Mammary epithelial cell (primary cell): ENCODE results near the gene NRXN2.

Experiments
- EZH2 ChIP-seq: IDR thresholded peaks from 2 replicates; pipeline ENCODE4 v1.6.1; 2012; ENCODE audit warnings: low read length, inconsistent platforms, borderline replicate concordance
- TF ChIP-seq, protein P1 (sequence below), 2 donors: IDR thresholded peaks in 1 of 2; conservative IDR thresholded peaks in 1 of 2; 2 replicates each; pipeline ENCODE4 v1.5.1; 2011 to 2012; ENCODE audit warnings: inconsistent platforms in 2 of 2, low read length in 2 of 2, mild to moderate bottlenecking in 2 of 2, control low read depth in 1 of 2, low read depth in 1 of 2; ENCODE audit not compliant: insufficient read depth in 1 of 2; ENCODE audit errors: extremely low read depth in 1 of 2

DNA sequence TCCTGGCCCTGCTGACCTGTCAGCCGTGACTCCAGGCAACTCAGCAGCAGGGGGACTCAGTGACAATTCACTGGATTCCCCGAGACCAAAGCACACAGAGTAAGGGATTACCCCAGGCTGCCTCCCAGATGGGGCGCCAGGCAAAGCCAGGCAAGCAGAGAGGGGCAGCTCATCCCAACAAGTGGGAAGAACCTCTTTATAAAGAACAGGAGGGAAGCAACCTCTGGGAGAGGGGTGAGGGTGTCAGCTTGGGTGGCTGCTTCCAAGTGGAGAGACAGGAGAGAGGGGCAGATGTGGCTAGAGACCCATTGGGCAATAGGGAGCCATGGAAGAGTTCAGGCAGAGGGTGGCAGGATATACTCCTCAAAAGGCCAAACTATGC is 130.8 kb downstream of the NRXN2 start:
- TF ChIP-seq, protein P1, sequence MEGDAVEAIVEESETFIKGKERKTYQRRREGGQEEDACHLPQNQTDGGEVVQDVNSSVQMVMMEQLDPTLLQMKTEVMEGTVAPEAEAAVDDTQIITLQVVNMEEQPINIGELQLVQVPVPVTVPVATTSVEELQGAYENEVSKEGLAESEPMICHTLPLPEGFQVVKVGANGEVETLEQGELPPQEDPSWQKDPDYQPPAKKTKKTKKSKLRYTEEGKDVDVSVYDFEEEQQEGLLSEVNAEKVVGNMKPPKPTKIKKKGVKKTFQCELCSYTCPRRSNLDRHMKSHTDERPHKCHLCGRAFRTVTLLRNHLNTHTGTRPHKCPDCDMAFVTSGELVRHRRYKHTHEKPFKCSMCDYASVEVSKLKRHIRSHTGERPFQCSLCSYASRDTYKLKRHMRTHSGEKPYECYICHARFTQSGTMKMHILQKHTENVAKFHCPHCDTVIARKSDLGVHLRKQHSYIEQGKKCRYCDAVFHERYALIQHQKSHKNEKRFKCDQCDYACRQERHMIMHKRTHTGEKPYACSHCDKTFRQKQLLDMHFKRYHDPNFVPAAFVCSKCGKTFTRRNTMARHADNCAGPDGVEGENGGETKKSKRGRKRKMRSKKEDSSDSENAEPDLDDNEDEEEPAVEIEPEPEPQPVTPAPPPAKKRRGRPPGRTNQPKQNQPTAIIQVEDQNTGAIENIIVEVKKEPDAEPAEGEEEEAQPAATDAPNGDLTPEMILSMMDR (conservative IDR thresholded peaks at IDR 0.05 in 1 of 2, IDR thresholded peaks at IDR 0.05 in 1 of 2; ENCODE audit: extremely low read depth in 1 of 2, insufficient read depth in 1 of 2, low read depth in 1 of 2, low read length in 2 of 2), result no peak
- no peak for TF ChIP-seq EZH2
